Fibroblast of skin of abdomen (primary cell): Measurements from ENCODE around the gene THBD.
"Not testable (repeated sequence)": the region's sequence is repeated elsewhere in the genome, so short reads cannot be mapped to it uniquely, and the experiment has no call there.

ENCODE experiments used
- DNase-seq: peaks from one replicate; pipeline ENCODE4 v3.0.0-alpha.2; 2013

Gene THBD

GRCh38 chr20:23034721-23035671 is 14.5 kb downstream of the THBD start, which contains the start of gene SSTR4:
TSS of gene SSTR4 (plus strand) at chr20:23035312. CDS start at chr20:23035484, 172 bp downstream.
- no peak for DNase-seq

GRCh38 chr20:23033918-23034317 is 15.6 kb downstream of the THBD start:
- no peak for DNase-seq

GRCh38 chr20:23032750-23033078 is 16.8 kb downstream of the THBD start:
- no peak for DNase-seq

- DNase-seq = no peak
Measured at GRCh38 chr20:23032056-23032749, 17.3 kb downstream of the THBD start.

- DNase-seq = no peak
Measured at GRCh38 chr20:23031346-23031745, 18.1 kb downstream of the THBD start.

- DNase-seq = no peak
Measured at GRCh38 chr20:23029324-23029723, 20.1 kb downstream of the THBD start.

GRCh38 chr20:23028392-23028791 is 21.1 kb downstream of the THBD start:
- DNase-seq = no peak

- no peak for DNase-seq
Measured at GRCh38 chr20:23027721-23028120, 21.8 kb downstream of the THBD start.

GRCh38 chr20:23025503-23025902 is 24.0 kb downstream of the THBD start:
- DNase-seq = not testable (repeated sequence)

GRCh38 chr20:23024701-23025100 is 24.8 kb downstream of the THBD start:
- no peak for DNase-seq

GRCh38 chr20:23023621-23024177 is 25.8 kb downstream of the THBD start:
- no peak for DNase-seq

- no peak for DNase-seq
Measured at GRCh38 chr20:23022849-23023248, 26.6 kb downstream of the THBD start.

- DNase-seq = peak; percentile 53
Measured at GRCh38 chr20:23021951-23022350, 27.5 kb downstream of the THBD start.

GRCh38 chr20:23021541-23021940 is 27.9 kb downstream of the THBD start:
- no peak for DNase-seq

GRCh38 chr20:23020230-23021018 is 29.0 kb downstream of the THBD start:
- no peak for DNase-seq

- no peak for DNase-seq
Measured at GRCh38 chr20:23019403-23019802, 30.1 kb downstream of the THBD start.

GRCh38 chr20:23018941-23019340 is 30.5 kb downstream of the THBD start:
- no peak for DNase-seq

- DNase-seq = no peak
Measured at GRCh38 chr20:23018432-23018831, 31.0 kb downstream of the THBD start.

- DNase-seq = no peak
Measured at GRCh38 chr20:23017516-23017915, 32.0 kb downstream of the THBD start.

- DNase-seq = no peak
Measured at GRCh38 chr20:23013429-23013828, 36.0 kb downstream of the THBD start.

- DNase-seq = no peak
Measured at GRCh38 chr20:23011008-23011721, 38.3 kb downstream of the THBD start.

- no peak for DNase-seq
Measured at GRCh38 chr20:23010096-23010495, 39.4 kb downstream of the THBD start.
